GM12873 (cell line): ENCODE data around the gene PLEKHA6.

Experiments used
- TF ChIP-seq, protein P1 (sequence below): IDR thresholded peaks from 2 replicates; pipeline ENCODE4 v1.5.1; 2012; ENCODE audit warnings: low read depth, mild to moderate bottlenecking, moderate library complexity, low read length, control low read depth; ENCODE audit not compliant: insufficient read depth; ENCODE audit errors: missing control alignments

PLEKHA6 gene

DNA sequence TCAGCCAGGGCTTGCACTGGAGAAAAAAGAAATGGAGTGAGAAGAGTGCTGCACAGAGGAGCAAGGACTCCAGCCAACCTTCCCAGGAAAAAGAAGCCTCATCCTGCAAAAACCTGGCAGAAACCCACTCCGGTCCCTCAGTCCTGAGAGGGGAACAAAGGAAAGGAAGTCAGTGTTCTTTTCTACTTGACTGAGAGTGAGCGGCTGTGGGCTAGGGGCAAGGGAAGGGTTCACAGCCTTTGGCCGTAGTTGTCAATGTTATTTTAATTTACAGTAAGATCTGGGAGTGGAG, 137.0 kb downstream of the PLEKHA6 start:
- TF ChIP-seq, protein P1, sequence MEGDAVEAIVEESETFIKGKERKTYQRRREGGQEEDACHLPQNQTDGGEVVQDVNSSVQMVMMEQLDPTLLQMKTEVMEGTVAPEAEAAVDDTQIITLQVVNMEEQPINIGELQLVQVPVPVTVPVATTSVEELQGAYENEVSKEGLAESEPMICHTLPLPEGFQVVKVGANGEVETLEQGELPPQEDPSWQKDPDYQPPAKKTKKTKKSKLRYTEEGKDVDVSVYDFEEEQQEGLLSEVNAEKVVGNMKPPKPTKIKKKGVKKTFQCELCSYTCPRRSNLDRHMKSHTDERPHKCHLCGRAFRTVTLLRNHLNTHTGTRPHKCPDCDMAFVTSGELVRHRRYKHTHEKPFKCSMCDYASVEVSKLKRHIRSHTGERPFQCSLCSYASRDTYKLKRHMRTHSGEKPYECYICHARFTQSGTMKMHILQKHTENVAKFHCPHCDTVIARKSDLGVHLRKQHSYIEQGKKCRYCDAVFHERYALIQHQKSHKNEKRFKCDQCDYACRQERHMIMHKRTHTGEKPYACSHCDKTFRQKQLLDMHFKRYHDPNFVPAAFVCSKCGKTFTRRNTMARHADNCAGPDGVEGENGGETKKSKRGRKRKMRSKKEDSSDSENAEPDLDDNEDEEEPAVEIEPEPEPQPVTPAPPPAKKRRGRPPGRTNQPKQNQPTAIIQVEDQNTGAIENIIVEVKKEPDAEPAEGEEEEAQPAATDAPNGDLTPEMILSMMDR = no peak

DNA sequence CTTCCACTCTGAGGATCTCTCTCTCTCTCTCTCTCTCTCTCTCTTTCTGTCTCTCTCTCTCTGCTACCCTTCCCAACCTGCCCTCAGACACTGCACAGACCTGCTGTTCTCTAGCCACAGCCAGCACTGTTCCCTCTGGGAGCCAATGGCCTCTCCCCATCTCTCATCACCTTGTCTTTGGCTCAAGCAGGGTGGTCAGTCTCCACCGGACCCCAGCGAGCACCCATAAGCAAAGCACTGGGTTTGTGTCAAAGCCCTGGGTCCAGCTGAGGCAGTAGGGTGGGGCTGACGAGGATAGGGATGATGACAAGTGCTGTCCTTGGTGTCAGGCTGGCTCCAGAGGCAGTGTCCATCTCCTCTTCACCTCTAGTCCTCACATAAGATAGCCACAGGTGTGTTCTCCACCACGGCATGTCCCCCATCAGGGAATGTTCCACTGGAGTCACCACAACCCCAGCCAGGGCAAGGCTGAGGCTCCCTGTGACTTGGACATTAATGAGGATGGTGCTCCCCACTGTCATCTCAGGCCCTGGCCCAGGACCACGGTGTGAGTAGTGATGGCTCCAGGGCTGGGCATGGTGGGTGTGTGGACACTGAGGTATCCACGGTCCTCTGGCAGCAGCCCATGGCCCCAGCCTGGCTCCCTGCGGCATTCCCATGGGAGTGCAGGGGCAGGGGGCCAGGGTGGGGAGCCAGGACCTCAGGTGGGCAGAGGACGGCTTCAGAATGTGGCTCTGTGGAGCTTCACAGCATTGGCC, 137.5 kb downstream of the PLEKHA6 start:
- TF ChIP-seq, protein P1 = no peak

- TF ChIP-seq, protein P1 = no peak
Observed at GRCh38 chr1:204221271-204221670, 138.5 kb downstream of the PLEKHA6 start.

DNA sequence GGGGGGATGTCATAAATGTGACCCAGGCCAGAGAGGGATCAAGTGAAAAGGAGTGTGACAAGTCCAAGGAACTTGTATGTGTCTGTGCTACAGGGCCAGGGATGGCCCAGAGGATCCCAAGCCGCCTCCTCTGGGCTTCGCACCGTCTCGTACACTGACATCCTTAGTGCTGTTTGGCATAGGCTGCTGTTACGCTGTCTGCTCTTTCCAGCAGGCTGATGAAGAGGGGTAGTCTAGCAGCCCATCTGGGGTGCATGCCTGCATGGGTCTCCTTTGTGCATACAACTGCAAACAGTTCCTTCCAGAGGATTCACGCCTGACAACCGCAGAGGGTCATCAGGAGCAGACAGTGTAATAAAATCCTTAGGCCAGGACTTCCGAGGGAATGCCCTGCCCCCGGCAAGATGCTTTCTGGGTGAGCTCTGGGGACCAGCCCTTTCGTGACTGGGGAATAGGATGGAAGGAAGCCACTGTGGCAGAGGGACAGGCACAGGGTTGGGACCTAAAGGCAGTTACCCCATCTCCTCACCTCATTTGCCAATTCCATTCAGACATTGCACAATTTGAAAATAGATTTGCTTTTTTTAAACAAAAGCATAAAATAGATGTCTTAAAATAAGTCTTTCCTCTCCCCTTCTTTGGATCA, 139.6 kb downstream of the PLEKHA6 start:
- TF ChIP-seq, protein P1 = no peak

DNA sequence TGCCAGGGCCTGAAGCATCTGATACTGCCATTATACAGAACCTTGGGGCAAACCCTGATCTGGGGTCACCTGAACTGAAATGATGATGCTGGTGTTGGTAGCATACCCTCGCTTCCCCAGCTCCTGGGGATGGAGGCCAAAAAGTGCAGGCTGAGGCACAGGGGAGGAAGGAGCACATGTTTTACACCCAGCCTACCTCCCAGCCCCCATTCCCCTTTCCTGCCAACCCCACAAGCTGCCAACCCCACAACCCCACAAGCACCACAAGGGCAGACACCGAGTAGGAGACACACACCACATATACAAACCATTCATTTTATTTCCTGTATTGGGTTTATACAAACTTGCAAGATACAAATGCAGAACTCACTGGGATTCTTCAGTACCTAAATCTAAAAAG, 141.2 kb downstream of the PLEKHA6 start:
- TF ChIP-seq, protein P1 = no peak

- TF ChIP-seq, protein P1 = no peak
Observed at GRCh38 chr1:204217648-204218000, 142.1 kb downstream of the PLEKHA6 start.

- TF ChIP-seq, protein P1 = no peak
Observed at GRCh38 chr1:204216880-204217647, 142.7 kb downstream of the PLEKHA6 start.
